HepG2 (cell line): ENCODE measurements around the gene RAB11FIP5. TPM values are rescaled to one million over a fixed set of nuclear protein-coding genes. Genes with fewer than 3 reads are reported as not detected.

Experiments
- ASH2L ChIP-seq: fragments of 300-600, 200-600 bp; sonication (generic); IDR thresholded peaks from 2 replicates; pipeline ENCODE4 v1.7.0; 2017; ENCODE audit warnings: low read depth, mild to moderate bottlenecking, moderate library complexity, mixed read lengths, low read length; ENCODE audit not compliant: insufficient read length
- ATF7 ChIP-seq, 2 experiments: fragments of 450-650 bp in 1 of 2; sonication (generic) in 1 of 2; formaldehyde crosslinking in 1 of 2; IDR thresholded peaks; 2 replicates each; pipeline versions ENCODE4 v1.4.0 to v1.6.1; 2016 to 2020; ENCODE audit warnings: antibody characterized with exemption in 1 of 2, mild to moderate bottlenecking in 1 of 2, missing genetic modification reagents in 1 of 2
- CBFB ChIP-seq: sonication (generic); formaldehyde crosslinking; IDR thresholded peaks from 2 replicates; pipeline ENCODE4 v1.4.0; 2020; ENCODE audit warnings: missing genetic modification reagents
- DMAP1 ChIP-seq: IDR thresholded peaks from 2 replicates; pipeline ENCODE4 v1.6.1; 2016
- DNMT3B ChIP-seq: conservative IDR thresholded peaks from 2 replicates; pipeline ENCODE4 v1.6.1; 2016; ENCODE audit warnings: missing biosample characterization, control low read depth
- ETV5 ChIP-seq: IDR thresholded peaks from 2 replicates; pipeline ENCODE4 v1.6.1; 2018; ENCODE audit warnings: missing biosample characterization, missing genetic modification reagents, inconsistent platforms, borderline replicate concordance
- HDAC2 ChIP-seq: sonication (generic); formaldehyde crosslinking; IDR thresholded peaks from 2 replicates; pipeline ENCODE4 v1.4.0; 2020; ENCODE audit warnings: missing genetic modification reagents
- HMG20B ChIP-seq: conservative IDR thresholded peaks from 2 replicates; pipeline ENCODE4 v1.6.1; 2016; ENCODE audit warnings: missing genetic modification reagents, missing compliant biosample characterization
- KDM4B ChIP-seq: sonication (generic); formaldehyde crosslinking; IDR thresholded peaks from 2 replicates; pipeline ENCODE4 v1.4.0; 2020; ENCODE audit warnings: missing genetic modification reagents
- NCOA2 ChIP-seq: sonication (generic); formaldehyde crosslinking; IDR thresholded peaks from 2 replicates; pipeline ENCODE4 v1.8.0; 2022; ENCODE audit warnings: inconsistent platforms
- NFYB ChIP-seq: sonication (generic); formaldehyde crosslinking; IDR thresholded peaks from 2 replicates; pipeline ENCODE4 v1.4.0; 2020; ENCODE audit warnings: missing genetic modification reagents
- PAF1 ChIP-seq: IDR thresholded peaks from 2 replicates; pipeline ENCODE4 v1.6.1; 2016; ENCODE audit warnings: missing genetic modification reagents, missing compliant biosample characterization
- PHF20 ChIP-seq: sonication (generic); formaldehyde crosslinking; IDR thresholded peaks from 2 replicates; pipeline ENCODE4 v1.5.0; 2020; ENCODE audit warnings: mild to moderate bottlenecking, missing genetic modification reagents
- RAD21 ChIP-seq: fragments of 450-650 bp; formaldehyde crosslinking; IDR thresholded peaks from 2 replicates; pipeline ENCODE4 v1.5.0; 2020; ENCODE audit warnings: mild to moderate bottlenecking
- ZBTB44 ChIP-seq: sonication (generic); formaldehyde crosslinking; IDR thresholded peaks from 2 replicates; pipeline ENCODE4 v1.4.0; 2020; ENCODE audit warnings: missing genetic modification reagents
- ZNF281 ChIP-seq: sonication (generic); formaldehyde crosslinking; IDR thresholded peaks from 2 replicates; pipeline ENCODE4 v1.4.0; 2020; ENCODE audit warnings: missing genetic modification reagents, borderline replicate concordance
- ZNF326 ChIP-seq: sonication (generic); formaldehyde crosslinking; IDR thresholded peaks from 2 replicates; pipeline ENCODE4 v1.4.0; 2020; ENCODE audit warnings: missing genetic modification reagents, borderline replicate concordance
- ZNF333 ChIP-seq: sonication (generic); formaldehyde crosslinking; IDR thresholded peaks from 2 replicates; pipeline ENCODE4 v1.4.0; 2020; ENCODE audit warnings: mild to moderate bottlenecking, missing genetic modification reagents, borderline replicate concordance
- ZNF547 ChIP-seq: sonication (generic); formaldehyde crosslinking; IDR thresholded peaks from 2 replicates; pipeline ENCODE4 v1.5.1; 2020; ENCODE audit warnings: mild to moderate bottlenecking, missing genetic modification reagents
- ZNF564 ChIP-seq: sonication (generic); formaldehyde crosslinking; IDR thresholded peaks from 2 replicates; pipeline ENCODE4 v1.8.1; 2023; ENCODE audit warnings: mild to moderate bottlenecking, missing genetic modification reagents
- ZNF720 ChIP-seq: sonication (generic); formaldehyde crosslinking; IDR thresholded peaks from 2 replicates; pipeline ENCODE4 v1.4.0; 2020; ENCODE audit warnings: missing genetic modification reagents
- ZNF780A ChIP-seq: sonication (generic); formaldehyde crosslinking; IDR thresholded peaks from 2 replicates; pipeline ENCODE4 v1.8.0; 2022; ENCODE audit warnings: mild to moderate bottlenecking, missing genetic modification reagents, moderate library complexity
- ZNF850 ChIP-seq: sonication (generic); formaldehyde crosslinking; conservative IDR thresholded peaks from 2 replicates; pipeline ENCODE4 v1.9.0; 2021; ENCODE audit warnings: mild to moderate bottlenecking, missing genetic modification reagents
- ZNF878 ChIP-seq: sonication (generic); formaldehyde crosslinking; IDR thresholded peaks from 2 replicates; pipeline ENCODE4 v1.8.1; 2023; ENCODE audit warnings: mild to moderate bottlenecking, missing genetic modification reagents, moderate library complexity
- polyA plus RNA-seq, 8 experiments: library from polyadenylated mRNA; depleted of rRNA in 3 of 8; stranded (reverse) in 7 of 8; unstranded in 1 of 8; fragments of >200 nt; fragmentation: Illumina TruSeq in 4 of 8; extraction: Trizol in 4 of 8; gene quantifications; 2 replicates each; pipeline versions ENCODE4 v1.2.1 to v1.2.3, GENCODE V29; 2011 to 2016; ENCODE audit warnings: low read depth in 4 of 8, missing spikeins in 1 of 8, mixed read lengths in 1 of 8; ENCODE audit not compliant: insufficient read depth in 1 of 8
- total RNA-seq, 5 experiments: library from RNA; depleted of rRNA; stranded (reverse); fragments of >200 nt; fragmentation: Illumina TruSeq; extraction: Trizol; gene quantifications; 2 replicates each; pipeline ENCODE4 v1.2.3, GENCODE V29; 2016; ENCODE audit warnings: low read depth in 1 of 5
- TF ChIP-seq, protein P1 (sequence below): sonication (generic); formaldehyde crosslinking; IDR thresholded peaks from 2 replicates; pipeline ENCODE4 v1.5.1; 2020; ENCODE audit warnings: missing genetic modification reagents, mild to moderate bottlenecking, borderline replicate concordance
- TF ChIP-seq, protein P2 (sequence below): sonication (generic); formaldehyde crosslinking; IDR thresholded peaks from 2 replicates; pipeline ENCODE4 v1.8.1; 2023; ENCODE audit warnings: mild to moderate bottlenecking, missing genetic modification reagents, borderline replicate concordance

Gene RAB11FIP5
- total and polyA plus RNA-seq, 2 of the 13 experiments (the other 11 are each of a cell fraction or from before 2014, with no cell fraction given) = 9.4 to 22.9 TPM

GRCh38 chr2:73091164-73091563 lies 21.6 kb downstream of the RAB11FIP5 start (continued):
- TF ChIP-seq ZBTB44 (CRISPR knock-in tag) = no peak
- no peak for TF ChIP-seq HMG20B (CRISPR knock-in tag)
- TF ChIP-seq RAD21 (CRISPR knock-in tag) = no peak; the same call in 1 of the 2 replicates
- TF ChIP-seq ZNF878 (CRISPR knock-in tag) = no peak
- TF ChIP-seq ASH2L = peak; percentile 25
- TF ChIP-seq ZNF281 (CRISPR knock-in tag) = no peak
- TF ChIP-seq PHF20 (CRISPR knock-in tag) = peak; percentile 39; the same call in 1 of the 2 replicates
- TF ChIP-seq ZNF564 (CRISPR knock-in tag) = no peak
- no peak for TF ChIP-seq ZNF720 (CRISPR knock-in tag)
- TF ChIP-seq KDM4B (CRISPR knock-in tag) = no peak
- TF ChIP-seq ZNF547 (CRISPR knock-in tag) = no peak
- no peak for TF ChIP-seq ZNF333 (CRISPR knock-in tag)
- TF ChIP-seq, protein P1, sequence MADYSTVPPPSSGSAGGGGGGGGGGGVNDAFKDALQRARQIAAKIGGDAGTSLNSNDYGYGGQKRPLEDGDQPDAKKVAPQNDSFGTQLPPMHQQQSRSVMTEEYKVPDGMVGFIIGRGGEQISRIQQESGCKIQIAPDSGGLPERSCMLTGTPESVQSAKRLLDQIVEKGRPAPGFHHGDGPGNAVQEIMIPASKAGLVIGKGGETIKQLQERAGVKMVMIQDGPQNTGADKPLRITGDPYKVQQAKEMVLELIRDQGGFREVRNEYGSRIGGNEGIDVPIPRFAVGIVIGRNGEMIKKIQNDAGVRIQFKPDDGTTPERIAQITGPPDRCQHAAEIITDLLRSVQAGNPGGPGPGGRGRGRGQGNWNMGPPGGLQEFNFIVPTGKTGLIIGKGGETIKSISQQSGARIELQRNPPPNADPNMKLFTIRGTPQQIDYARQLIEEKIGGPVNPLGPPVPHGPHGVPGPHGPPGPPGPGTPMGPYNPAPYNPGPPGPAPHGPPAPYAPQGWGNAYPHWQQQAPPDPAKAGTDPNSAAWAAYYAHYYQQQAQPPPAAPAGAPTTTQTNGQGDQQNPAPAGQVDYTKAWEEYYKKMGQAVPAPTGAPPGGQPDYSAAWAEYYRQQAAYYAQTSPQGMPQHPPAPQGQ (CRISPR knock-in tag) = no peak
- 0 out of 2 replicates have a peak, but pooled peaks have one; percentile 37 for TF ChIP-seq ATF7 (IDR thresholded peaks at IDR 0.05)
- no peak for TF ChIP-seq ATF7 (CRISPR knock-in tag; IDR thresholded peaks at IDR 0.05)
- no peak for TF ChIP-seq DMAP1 (CRISPR knock-in tag)
- no peak for TF ChIP-seq NFYB (CRISPR knock-in tag)
- TF ChIP-seq ZNF850 (CRISPR knock-in tag) = no peak
- no peak; the same call in 1 of the 2 replicates for TF ChIP-seq ETV5 (CRISPR knock-in tag)
- TF ChIP-seq HDAC2 = peak; percentile 54; the same call in 1 of the 2 replicates
- no peak for TF ChIP-seq DNMT3B (CRISPR knock-in tag)
- TF ChIP-seq CBFB (CRISPR knock-in tag) = no peak
- no peak; the same call in 1 of the 2 replicates for TF ChIP-seq ZNF780A (CRISPR knock-in tag)
- TF ChIP-seq ZNF326 (CRISPR knock-in tag) = no peak
- no peak for TF ChIP-seq NCOA2 (CRISPR knock-in tag)
- TF ChIP-seq, protein P2, sequence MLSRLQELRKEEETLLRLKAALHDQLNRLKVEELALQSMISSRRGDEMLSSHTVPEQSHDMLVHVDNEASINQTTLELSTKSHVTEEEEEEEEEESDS (CRISPR knock-in tag) = no peak
- no peak for TF ChIP-seq PAF1 (CRISPR knock-in tag)
